NT2/D1 (cell line): ENCODE data around the gene ADD2.

Experiments used
- DNase-seq: peaks from one replicate; pipeline ENCODE4 v3.0.0-alpha.2; 2011; ENCODE audit warnings: low read depth, low spot score
- H3K27me3 ChIP-seq: 2 replicates; pipeline ENCODE4 v1.6.0; 2011; ENCODE audit warnings: mild to moderate bottlenecking; ENCODE audit not compliant: insufficient read length, insufficient read depth
- H3K36me3 ChIP-seq: 2 replicates; pipeline ENCODE4 v1.6.1; 2011; ENCODE audit warnings: mild to moderate bottlenecking, low read length, mixed read lengths; ENCODE audit not compliant: insufficient read depth, insufficient read length
- H3K4me1 ChIP-seq: 2 replicates; pipeline ENCODE4 v1.5.1; 2011; ENCODE audit not compliant: insufficient read depth, insufficient read length
- H3K4me3 ChIP-seq: 2 replicates; pipeline ENCODE4 v1.5.1; 2011; ENCODE audit warnings: low read depth; ENCODE audit not compliant: insufficient read length
- H3K9ac ChIP-seq: 2 replicates; pipeline ENCODE4 v1.6.0; 2011; ENCODE audit warnings: low read depth; ENCODE audit not compliant: insufficient read length
- H3K9me3 ChIP-seq: 2 replicates; pipeline ENCODE4 v1.5.1; 2011; ENCODE audit warnings: mild to moderate bottlenecking, low read length; ENCODE audit not compliant: insufficient read depth
- SUZ12 ChIP-seq: IDR thresholded peaks from 2 replicates; pipeline ENCODE4 v1.6.1; 2011; ENCODE audit not compliant: insufficient read length, insufficient read depth; ENCODE audit errors: extremely low read depth
- YY1 ChIP-seq: IDR thresholded peaks from 2 replicates; pipeline ENCODE4 v1.6.1; 2011; ENCODE audit not compliant: insufficient read length, insufficient read depth
- ZNF274 ChIP-seq: IDR thresholded peaks from 2 replicates; pipeline ENCODE4 v1.6.1; 2011; ENCODE audit warnings: mild to moderate bottlenecking, low read depth, low read length

ADD2 gene

DNA sequence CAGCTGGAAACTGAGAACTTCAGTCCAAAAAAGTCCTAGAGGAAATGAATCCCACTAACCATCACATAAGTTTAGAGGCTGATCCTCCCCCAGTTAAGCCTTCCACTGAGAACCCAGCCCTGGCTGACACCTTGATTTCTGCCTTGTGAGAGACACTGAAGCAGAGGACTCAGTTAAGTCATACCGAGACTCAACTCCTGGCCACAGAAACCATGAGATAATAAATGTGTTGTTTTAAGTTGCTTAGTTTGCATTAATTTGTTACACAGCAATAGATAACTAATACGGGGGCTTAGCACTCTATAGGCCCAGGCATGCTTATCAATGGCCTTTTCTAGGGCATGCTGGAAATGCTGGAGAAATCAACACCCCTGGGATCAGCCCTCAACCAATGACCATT lies 3.4 kb upstream of the ADD2 start:
- Histone ChIP-seq H3K4me1 (peaks cover 4% of the 10 kb centered on the region), H3K36me3 (no peaks in the 10 kb centered on the region), H3K9me3 (no peaks in the 10 kb centered on the region), H3K9ac (no peak overlapping the region), H3K27me3 (no peaks in the 10 kb centered on the region), H3K4me3 (no peak overlapping the region)
- no peak for TF ChIP-seq ZNF274
- no peak for TF ChIP-seq YY1
- TF ChIP-seq SUZ12: no peak
- no peak for DNase-seq

DNA sequence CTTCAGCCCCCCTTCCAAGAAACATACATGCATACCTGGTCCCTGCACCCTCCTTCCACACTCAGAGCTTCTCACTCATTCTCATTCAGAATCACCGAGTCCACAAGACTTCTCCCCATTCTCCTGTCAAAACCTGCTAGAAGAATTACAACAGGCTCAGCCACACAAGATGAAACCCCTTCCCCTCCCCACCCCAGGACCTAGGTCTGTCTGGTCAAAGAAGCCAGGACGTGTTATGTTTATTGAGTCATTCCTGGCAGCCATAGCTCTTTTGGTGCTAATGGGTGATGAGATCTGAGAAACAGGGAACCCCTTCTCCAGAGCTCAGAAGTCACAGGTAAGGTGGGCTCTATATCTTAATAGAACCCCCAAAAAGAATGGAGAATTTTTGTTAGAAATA lies 1.4 kb upstream of the ADD2 start:
- TF ChIP-seq ZNF274: no peak
- no peak for TF ChIP-seq SUZ12
- no peak for TF ChIP-seq YY1
- no peaks in the 10 kb centered on the region for H3K27me3 ChIP-seq
- H3K9ac ChIP-seq: no peak overlapping the region
- H3K36me3 ChIP-seq: no peaks in the 10 kb centered on the region
- no peak for DNase-seq
- peaks cover 4% of the 10 kb centered on the region for H3K4me1 ChIP-seq
- H3K9me3 ChIP-seq: no peaks in the 10 kb centered on the region
- no peak overlapping the region for H3K4me3 ChIP-seq

GRCh38 chr2:70768590-70769085 lies 638 bp upstream of the ADD2 start:
- Histone ChIP-seq H3K4me3 (no peak overlapping the region), H3K27me3 (no peaks in the 10 kb centered on the region), H3K36me3 (no peaks in the 10 kb centered on the region), H3K9me3 (no peaks in the 10 kb centered on the region), H3K4me1 (peaks cover 4% of the 10 kb centered on the region), H3K9ac (peak overlapping the region; percentile 21)
- no peak for DNase-seq
- TF ChIP-seq YY1 (no peak), ZNF274 (no peak), SUZ12 (no peak)

- Histone ChIP-seq H3K4me1 (peaks cover 4% of the 10 kb centered on the region), H3K9me3 (no peaks in the 10 kb centered on the region), H3K36me3 (no peaks in the 10 kb centered on the region), H3K27me3 (no peaks in the 10 kb centered on the region), H3K9ac (peak overlapping the region; percentile 81), H3K4me3 (peak overlapping the region; percentile 76)
- peak; percentile 79 for DNase-seq
- no peak for TF ChIP-seq ZNF274
- no peak for TF ChIP-seq YY1
- TF ChIP-seq SUZ12: no peak
Observed at GRCh38 chr2:70767079-70767698, 811 bp downstream of the ADD2 start.

DNA sequence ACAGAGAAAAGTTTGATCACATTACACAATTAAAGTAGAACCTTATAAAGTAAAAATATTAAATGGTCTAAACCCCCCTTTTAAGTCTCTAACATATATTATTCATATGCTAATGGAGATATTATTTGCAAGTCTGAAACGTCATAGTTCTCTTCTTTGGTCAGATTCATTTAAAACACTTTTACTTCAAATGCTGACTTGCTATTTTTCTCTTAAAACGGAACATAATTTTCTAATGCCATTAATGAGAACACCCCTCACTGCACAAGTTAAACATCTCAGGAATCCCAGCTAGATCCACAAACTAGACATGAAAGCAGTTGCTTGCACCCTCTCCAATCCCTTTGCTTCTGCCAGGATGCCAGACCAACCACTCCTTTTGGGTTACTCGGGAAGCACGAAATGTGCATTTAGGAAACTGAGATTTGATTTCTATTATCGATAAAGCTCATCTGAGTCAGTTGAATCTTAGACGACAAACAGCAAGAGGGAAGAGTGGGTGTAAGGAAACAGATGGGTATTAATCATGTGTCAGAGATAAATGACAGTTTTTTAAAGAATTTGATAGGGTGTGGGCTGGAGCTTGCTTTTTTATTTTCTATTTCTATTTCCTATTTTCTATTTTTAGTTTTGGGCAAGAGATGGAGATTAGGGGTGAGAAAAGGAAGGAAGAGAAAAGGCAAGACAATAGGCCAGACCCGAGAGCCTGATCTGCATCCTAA lies 1.5 kb downstream of the ADD2 start:
- no peaks in the 10 kb centered on the region for H3K27me3 ChIP-seq
- TF ChIP-seq SUZ12: no peak
- TF ChIP-seq YY1: no peak
- peak overlapping the region; percentile 76 for H3K4me3 ChIP-seq
- peak overlapping the region; percentile 81 for H3K9ac ChIP-seq
- H3K9me3 ChIP-seq: no peaks in the 10 kb centered on the region
- DNase-seq: no peak
- peaks cover 4% of the 10 kb centered on the region for H3K4me1 ChIP-seq
- H3K36me3 ChIP-seq: no peaks in the 10 kb centered on the region

- H3K36me3 ChIP-seq: no peaks in the 10 kb centered on the region
- no peaks in the 10 kb centered on the region for H3K27me3 ChIP-seq
- no peaks in the 10 kb centered on the region for H3K9me3 ChIP-seq
- DNase-seq: no peak
- H3K4me3 ChIP-seq: no peak overlapping the region
- H3K9ac ChIP-seq: no peak overlapping the region
- TF ChIP-seq SUZ12 (no peak), ZNF274 (no peak), YY1 (no peak)
- peaks cover 4% of the 10 kb centered on the region for H3K4me1 ChIP-seq
Observed at GRCh38 chr2:70765507-70765906, 2.5 kb downstream of the ADD2 start.

GRCh38 chr2:70759446-70759845 lies 8.6 kb downstream of the ADD2 start:
- H3K4me3 ChIP-seq: no peak overlapping the region
- H3K9me3 ChIP-seq: no peaks in the 10 kb centered on the region
- no peaks in the 10 kb centered on the region for H3K36me3 ChIP-seq
- TF ChIP-seq ZNF274 (no peak), SUZ12 (no peak), YY1 (no peak)
- no peaks in the 10 kb centered on the region for H3K4me1 ChIP-seq
- no peak overlapping the region for H3K9ac ChIP-seq
- no peak for DNase-seq
- H3K27me3 ChIP-seq: no peaks in the 10 kb centered on the region
